ENCODE data around the gene PSMB5. TPM values are rescaled to one million over a fixed set of nuclear protein-coding genes. Genes with fewer than 3 reads are reported as not detected.

The PSMB5 gene
- total RNA-seq, 1 donor from 2014 or later: 115 TPM

GRCh38 chr14:23043754-23044153 lies 9.1 kb upstream of the PSMB5 start:
- DNase-seq: no peak

DNA sequence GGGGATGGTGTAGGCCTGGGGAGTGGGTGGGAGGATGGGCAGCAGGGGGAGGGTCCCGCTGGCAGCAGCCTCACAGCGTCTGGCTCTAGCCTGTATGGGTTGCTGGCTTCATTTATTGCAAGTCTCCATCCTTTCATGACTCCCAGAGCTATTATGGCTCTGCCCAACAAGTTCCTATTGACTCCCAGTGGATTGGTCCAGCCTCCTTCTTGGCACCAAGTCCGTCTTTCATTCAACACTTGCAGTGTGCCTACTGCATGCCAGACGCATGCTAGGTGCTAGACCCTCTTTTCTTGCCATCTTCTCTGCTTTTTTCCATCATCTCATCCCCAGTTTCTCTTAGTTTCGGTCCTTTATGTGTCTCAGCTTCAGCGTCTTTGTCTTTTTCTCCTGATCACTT lies 8.4 kb upstream of the PSMB5 start:
- DNase-seq: no peak

DNA sequence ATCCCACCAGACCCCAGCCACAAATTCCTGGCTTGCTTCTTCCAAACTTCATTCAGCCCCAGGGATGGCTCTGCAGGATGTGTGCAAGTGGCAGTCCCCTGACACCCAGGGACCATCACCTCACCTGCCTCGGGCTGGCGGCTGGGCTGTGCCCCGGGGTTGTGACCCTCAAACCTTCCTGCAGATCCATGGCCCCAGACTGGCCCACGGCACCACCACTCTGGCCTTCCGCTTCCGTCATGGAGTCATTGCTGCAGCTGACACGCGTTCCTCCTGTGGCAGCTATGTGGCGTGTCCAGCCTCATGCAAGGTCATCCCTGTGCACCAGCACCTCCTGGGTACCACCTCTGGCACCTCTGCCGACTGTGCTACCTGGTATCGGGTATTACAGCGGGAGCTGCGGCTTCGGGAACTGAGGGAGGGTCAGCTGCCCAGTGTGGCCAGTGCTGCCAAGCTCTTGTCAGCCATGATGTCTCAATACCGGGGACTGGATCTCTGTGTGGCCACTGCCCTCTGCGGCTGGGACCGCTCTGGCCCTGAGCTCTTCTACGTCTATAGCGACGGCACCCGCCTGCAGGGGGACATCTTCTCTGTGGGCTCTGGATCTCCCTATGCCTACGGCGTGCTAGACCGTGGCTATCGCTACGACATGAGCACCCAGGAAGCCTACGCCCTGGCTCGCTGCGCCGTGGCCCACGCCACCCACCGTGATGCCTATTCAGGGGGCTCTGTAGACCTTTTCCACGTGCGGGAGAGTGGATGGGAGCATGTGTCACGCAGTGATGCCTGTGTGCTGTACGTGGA lies 7.7 kb upstream of the PSMB5 start, which contains the start of gene PSMB11:
Gene PSMB11 (plus strand): TSS at position 51 of the 804 bp plus-strand sequence. CDS start 14 bp downstream, at position 65.
- no peak for DNase-seq

GRCh38 chr14:23041729-23042128 lies 7.0 kb upstream of the PSMB5 start:
- no peak for DNase-seq

DNA sequence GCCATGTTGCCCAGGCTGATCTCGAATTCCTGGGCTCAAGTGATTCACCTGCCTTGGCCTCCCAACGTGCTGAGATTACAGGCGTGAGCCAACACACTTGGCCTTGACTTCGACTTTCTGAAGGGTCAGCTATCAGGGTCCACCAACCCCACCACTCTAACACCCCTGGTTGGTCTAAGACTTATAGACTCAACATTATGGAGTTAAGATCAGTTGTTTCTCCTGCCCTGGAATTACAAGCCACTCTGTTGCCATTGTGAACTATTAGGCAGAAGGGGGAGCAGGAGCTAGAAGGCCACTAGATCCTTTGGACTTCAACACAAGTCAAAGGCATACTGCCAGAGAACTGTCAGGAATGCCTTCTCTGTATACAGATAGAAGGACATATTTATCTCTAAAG lies 5.4 kb upstream of the PSMB5 start:
- no peak for DNase-seq

DNA sequence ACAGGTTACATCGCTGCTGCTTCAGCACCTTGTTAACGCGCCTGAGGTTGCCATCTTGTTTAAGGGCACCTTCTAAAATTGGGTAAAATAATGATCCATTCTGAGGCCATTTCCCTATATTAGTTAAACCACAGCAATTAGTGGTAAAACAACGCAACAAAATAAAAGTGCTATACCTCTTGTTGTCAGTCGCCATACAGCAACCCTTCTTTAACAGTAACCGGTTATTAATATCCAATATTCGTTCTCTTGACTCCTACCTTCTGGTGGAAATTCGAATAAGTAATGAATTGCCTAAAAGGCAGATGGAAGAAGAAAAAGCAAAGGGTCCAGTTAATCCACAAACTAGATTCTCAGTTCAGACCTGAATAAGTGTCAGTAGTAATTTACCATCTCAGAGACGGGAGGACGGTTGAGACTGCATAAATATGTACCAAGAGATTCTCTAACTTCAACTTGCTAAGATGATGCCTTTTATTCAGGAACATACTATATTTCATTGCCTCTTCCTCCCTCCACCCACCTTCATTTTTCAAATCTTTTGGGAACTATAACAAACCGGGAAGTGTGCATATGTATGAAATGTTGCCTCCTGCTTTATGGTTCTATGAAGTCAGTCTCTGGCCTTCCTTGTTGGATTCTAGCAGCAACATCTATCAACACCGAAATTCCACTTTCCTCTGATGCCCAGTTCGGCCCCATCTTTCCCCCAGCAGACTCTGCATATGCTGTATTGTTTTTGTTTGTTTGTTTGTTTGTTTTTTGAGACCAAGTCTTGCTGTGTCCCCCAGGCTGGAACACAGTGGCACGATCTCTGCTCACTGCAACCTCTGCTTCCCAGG lies 824 bp upstream of the PSMB5 start:
- DNase-seq: no peak

DNA sequence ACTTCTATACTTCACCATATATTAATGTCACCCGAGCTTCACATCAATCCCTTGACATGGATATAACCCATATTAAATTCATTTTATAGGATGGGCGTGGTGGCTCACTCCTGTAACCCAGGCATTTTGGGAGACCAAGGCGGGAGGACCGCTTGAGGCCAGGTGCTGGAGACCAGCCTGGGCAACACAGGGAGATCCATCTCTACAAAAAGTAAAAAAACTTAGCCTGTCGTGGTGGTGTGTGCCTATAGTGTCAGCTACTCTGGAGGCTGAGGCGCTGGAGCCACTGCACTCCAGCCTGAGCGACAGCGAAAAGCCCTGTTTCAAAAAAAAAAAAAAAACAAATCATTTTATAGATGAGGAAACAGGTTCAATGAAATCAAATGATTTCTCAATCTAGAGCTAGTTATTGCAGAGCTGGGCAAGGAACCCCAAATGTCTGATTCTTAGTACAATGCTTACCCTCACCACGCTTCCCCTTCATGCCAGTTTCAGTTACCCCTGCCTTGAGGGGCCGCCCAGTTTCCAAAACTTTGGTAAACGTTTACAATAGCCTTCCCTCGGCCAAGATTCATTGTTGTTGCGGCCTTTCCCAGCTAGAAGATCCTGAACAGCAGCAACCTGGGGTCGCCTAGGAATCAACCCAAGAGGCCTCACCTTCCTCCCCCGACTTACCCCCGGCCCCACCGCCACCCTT lies 751 bp downstream of the PSMB5 start:
- no peak for DNase-seq

DNA sequence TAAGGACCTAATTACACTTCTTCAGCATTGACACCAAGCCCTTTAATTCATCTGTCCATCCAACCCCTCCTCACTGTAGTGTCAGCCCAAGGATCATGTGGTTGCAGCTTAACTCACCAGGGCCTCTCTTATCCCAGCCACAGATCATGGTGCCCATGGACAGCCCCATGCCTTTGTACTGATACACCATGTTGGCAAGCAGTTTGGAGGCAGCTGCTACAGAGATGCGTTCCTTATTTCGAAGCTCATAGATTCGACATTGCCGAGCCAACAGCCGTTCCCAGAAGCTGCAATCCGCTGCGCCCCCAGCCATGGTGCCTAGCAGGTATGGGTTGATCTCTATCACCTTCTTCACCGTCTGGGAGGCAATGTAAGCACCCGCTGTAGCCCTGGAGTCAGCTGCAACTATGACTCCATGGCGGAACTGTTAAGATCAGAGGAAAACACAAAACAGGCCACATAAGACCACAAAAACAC lies 1.4 kb downstream of the PSMB5 start:
- DNase-seq: no peak

DNA sequence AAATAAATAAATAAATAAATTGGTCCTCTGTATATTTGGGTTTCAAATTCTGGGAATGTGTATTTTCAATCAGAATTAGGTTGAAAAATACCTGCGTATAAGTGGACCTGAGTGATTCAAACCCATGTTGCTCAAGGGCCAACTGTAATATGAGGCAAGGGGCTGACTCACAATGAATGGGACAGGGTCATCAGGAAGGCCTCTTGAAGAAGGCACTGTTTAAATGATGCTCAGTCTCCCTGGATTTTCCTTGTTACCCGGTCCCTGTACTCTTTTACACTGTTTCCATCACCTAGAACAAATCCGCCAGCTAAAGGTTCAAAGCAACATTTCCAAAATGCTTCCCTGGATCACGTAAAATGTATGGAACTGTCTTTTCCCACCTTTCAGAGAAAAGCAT lies 3.8 kb downstream of the PSMB5 start:
- DNase-seq: no peak

- no peak for DNase-seq
Observed at GRCh38 chr14:23028799-23029198, 5.9 kb downstream of the PSMB5 start.

DNA sequence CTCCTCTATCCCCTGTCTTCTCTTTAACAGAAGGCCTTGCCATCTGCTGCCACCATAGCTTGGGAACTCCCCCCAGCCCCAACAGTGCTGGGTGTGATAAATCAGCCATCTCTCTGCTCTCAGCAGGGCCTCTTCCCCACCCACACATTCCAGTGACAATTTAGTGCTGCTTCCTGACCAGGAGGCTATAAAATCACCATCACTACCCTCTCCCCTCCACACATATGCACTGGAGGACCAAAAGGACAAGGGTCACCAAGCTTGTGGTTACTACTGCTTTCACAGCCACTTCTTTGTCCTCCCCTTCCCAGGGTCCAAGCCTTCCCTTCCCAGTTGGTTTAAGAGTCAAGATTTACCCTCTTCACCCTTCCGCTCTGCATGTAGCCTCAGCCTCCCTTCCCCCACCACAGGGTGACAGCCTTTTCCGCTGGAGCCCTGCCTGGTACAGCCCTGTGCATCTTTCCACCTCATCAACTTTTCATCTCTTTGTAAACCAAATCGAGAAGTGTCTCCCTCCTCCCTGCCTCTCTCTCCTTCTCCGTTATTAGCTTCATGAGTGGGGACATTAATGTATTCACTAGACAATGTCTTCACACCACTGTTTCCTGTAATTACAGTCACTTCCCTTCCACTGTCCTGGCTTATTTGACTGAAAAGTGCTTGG lies 9.4 kb downstream of the PSMB5 start:
- DNase-seq: no peak

DNA sequence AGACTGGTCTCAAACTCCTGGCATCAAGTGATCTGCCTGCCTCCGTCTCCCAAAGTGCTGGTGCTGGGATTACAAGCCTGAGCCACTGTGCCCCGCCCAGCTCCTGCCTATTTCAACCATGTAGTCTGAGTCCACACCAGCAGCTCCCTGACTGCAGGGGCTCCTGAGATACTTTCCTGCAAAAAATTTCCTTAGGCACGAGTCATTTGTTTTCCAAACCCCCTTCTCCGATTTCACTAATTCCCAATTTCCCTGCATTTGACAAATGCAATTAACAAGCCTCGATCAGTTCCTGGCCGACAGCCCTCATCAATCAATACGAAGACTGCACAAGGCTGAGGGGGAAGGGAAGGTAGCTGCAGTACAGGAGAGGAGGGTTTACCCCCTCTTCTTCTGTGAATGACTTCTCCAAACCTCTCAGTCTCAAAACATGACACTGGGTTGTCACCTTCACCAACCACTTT lies 10.1 kb downstream of the PSMB5 start:
- DNase-seq: no peak

- DNase-seq: no peak
Observed at GRCh38 chr14:23023795-23024152, 10.9 kb downstream of the PSMB5 start.

- DNase-seq: no peak
Observed at GRCh38 chr14:23023022-23023794, 11.5 kb downstream of the PSMB5 start.

DNA sequence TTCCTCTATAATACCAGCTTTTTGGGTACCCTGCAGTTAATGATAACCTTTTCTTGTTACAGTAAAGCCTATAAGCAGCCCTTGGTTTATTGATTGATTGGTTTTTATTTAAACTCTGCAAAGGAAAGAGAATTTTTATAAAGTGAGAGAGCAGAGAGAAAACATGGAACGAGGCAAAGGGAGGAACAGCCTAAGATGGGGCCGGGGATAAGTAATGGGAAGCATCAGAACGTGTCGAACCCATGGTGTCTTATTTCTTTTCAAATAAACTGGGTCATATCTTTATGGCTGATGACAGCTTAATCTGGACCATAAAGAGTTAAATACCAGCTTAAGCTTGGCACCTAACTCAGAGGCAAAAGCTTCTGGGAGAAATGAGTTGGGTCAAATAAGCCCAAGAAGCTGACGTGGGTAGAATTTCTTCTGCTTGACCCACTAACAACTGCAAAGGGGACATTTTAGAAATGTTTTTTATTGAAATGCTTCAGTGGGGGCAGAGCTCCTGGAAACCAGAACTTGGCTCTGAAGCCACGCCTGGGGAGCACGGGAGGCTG lies 12.7 kb downstream of the PSMB5 start:
- no peak for DNase-seq

GRCh38 chr14:23021434-23021833 lies 13.3 kb downstream of the PSMB5 start:
- DNase-seq: no peak

DNA sequence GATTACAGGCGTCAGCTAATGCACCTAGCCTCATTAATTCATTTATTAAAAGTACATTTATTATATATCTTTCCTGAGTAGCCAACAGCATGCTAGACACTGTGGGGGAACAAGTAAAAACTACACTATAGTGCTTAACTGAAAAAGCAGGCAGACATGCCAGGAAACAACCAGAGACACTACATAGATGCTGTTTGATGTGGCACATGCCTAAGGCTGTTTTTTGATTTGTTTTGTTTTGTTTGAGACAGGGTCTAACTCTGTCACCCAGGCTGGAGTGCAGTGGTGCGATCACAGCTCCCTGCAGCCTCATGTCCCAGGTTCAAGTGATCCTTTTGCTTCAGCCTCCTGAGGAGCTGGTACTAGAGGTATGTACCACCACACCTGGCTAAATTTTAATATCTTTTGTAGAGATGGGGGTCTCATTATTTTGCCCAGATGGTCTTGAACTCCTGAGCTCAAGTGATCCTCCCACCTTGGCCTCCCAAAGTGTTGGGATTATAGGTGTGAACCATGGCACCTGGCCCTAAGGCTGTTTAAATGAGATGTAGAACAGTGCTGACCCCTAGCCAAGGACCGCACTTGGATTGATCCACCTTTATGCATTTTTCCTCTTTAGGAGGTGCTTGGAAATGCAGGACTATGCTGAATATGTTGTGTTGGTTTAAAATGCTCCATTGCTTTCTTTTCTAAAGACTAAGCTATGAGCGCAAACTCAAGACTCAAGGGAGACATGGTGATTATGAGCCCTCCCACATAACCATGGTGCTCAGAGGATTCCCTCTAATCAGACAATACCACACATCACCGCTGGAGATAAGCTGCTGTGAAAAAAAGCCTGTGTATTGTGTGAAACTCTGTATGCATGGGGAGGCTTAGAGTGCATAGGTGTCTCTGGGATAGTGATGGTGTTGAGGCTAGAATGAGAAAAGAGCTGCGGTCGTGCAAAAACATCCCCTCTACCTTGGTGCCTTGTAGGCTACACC lies 14.3 kb downstream of the PSMB5 start:
- no peak for DNase-seq

GRCh38 chr14:23018107-23018506 lies 16.6 kb downstream of the PSMB5 start:
- no peak for DNase-seq

GRCh38 chr14:23017091-23017490 lies 17.6 kb downstream of the PSMB5 start:
- DNase-seq: no peak

DNA sequence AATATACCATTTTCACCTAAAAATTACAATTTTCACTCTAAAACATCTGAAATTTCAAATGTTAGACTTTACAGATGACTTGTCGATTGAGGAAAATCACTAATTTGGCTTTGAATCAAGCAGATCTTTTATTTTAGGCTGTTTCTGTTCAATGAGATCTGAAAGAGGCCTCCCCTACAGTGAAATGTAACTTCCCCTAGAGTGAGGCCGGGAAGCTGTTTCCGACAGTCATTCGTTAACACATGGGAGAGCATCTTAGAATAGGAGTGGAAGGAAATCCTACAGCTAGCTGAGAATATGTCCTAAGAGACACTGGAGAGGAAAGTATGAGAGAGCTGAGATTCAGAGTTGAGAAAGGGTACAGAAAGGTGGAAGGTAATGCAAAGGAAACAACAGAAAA lies 19.1 kb downstream of the PSMB5 start:
- no peak for DNase-seq
